Measurements from ENCODE around the gene TTI1. TPM values are rescaled to one million over a fixed set of nuclear protein-coding genes. Genes with fewer than 3 reads are reported as not detected.

The TTI1 gene
- total RNA-seq, 1 experiment from 2014 or later = 26.6 TPM

GRCh38 chr20:38061109-38061508 is 27.9 kb upstream of the TTI1 start:
- in situ Hi-C loops (cut with HindIII; ENCODE audit: low pct_unique_long_range_greater_than_20kb, low sequenced_read_pairs) = no loop called here
- TF ChIP-seq TCF7L2 (IDR thresholded peaks at IDR 0.05; ENCODE audit: low read depth, low read length) (no peak), CTCF (IDR thresholded peaks at IDR 0.05) (no peak), SIN3A (IDR thresholded peaks at IDR 0.05; ENCODE audit: borderline replicate concordance, insufficient read depth, low read depth, low read length) (no peak), REST (IDR thresholded peaks at IDR 0.05; ENCODE audit: insufficient read depth in 1 of 2, low read depth in 2 of 2, low read length in 1 of 2) (no peak), POLR2AphosphoS5 (IDR thresholded peaks at IDR 0.05; ENCODE audit: low read depth, low read length) (no peak)
- POLR2A ChIA-PET = no interaction called here
- Histone ChIP-seq H3K36me3 (ENCODE audit: control insufficient read depth, insufficient read depth, low read length) (peaks cover 49% of the 10 kb centered on the region), H3K4me3 (ENCODE audit: low read depth in 2 of 2, low read length in 2 of 2) (no peak overlapping the region), H3K27me3 (ENCODE audit: control insufficient read depth, insufficient read depth, low read length) (no peaks in the 10 kb centered on the region), H3K4me1 (ENCODE audit: control insufficient read depth, insufficient read depth, low read length) (peaks cover 6% of the 10 kb centered on the region; the same call in 1 of the 2 replicates), H3K27ac (ENCODE audit: low read length) (no peak overlapping the region), H3K9me3 (ENCODE audit: control insufficient read depth, insufficient read depth, low read depth, low read length) (no peaks in the 10 kb centered on the region)
- BruUV-seq (replicated peaks) = no TSS peak
- intact Hi-C loops (cut with micrococcal nuclease; ENCODE audit: unreplicated experiment) = no loop called here
- ATAC-seq (no peak), DNase-seq (ENCODE audit: low read depth, low spot score) (no peak)
- CTCF ChIA-PET = no interaction called here

GRCh38 chr20:38060536-38060935 is 27.3 kb upstream of the TTI1 start:
- Histone ChIP-seq H3K4me1 (ENCODE audit: control insufficient read depth, insufficient read depth, low read length) (peaks cover 6% of the 10 kb centered on the region; the same call in 1 of the 2 replicates), H3K27ac (ENCODE audit: low read length) (no peak overlapping the region), H3K9me3 (ENCODE audit: control insufficient read depth, insufficient read depth, low read depth, low read length) (no peaks in the 10 kb centered on the region), H3K36me3 (ENCODE audit: control insufficient read depth, insufficient read depth, low read length) (peaks cover 44% of the 10 kb centered on the region), H3K27me3 (ENCODE audit: control insufficient read depth, insufficient read depth, low read length) (no peaks in the 10 kb centered on the region), H3K4me3 (ENCODE audit: low read depth in 2 of 2, low read length in 2 of 2) (no peak overlapping the region)
- TF ChIP-seq REST (IDR thresholded peaks at IDR 0.05; ENCODE audit: insufficient read depth in 1 of 2, low read depth in 2 of 2, low read length in 1 of 2) = no peak
- no TSS peak for BruUV-seq (replicated peaks)
- intact Hi-C loops (cut with micrococcal nuclease; ENCODE audit: unreplicated experiment) (no loop called here), in situ Hi-C loops (cut with HindIII; ENCODE audit: low pct_unique_long_range_greater_than_20kb, low sequenced_read_pairs) (no loop called here)
- no peak for ATAC-seq
- CTCF ChIA-PET = no interaction called here
- no peak for DNase-seq (ENCODE audit: low read depth, low spot score)
- POLR2A ChIA-PET = no interaction called here

Data from Panc1 (cell line).